ENCODE results near the gene NCK1. TPM values are rescaled to one million over a fixed set of nuclear protein-coding genes. Genes with fewer than 3 reads are reported as not detected.

Gene NCK1
- total RNA-seq, 1 donor from 2014 or later, result 43.7 TPM

- peak overlapping the region; percentile 27 for H3K9ac ChIP-seq (ENCODE audit: low read length)
- no peaks in the 10 kb centered on the region for H4K20me1 ChIP-seq (ENCODE audit: insufficient read depth, low read length)
- Mint-ChIP-seq H3K4me3 (ENCODE audit: unreplicated experiment) (peak overlapping the region; percentile 18), H3K36me3 (ENCODE audit: low read depth, unreplicated experiment) (no peaks in the 10 kb centered on the region), H3K27me3 (ENCODE audit: low read depth, unreplicated experiment) (no peaks in the 10 kb centered on the region), H3K27ac (ENCODE audit: unreplicated experiment) (peak overlapping the region; percentile 90), H3K9me3 (ENCODE audit: unreplicated experiment) (no peaks in the 10 kb centered on the region), H3K4me1 (ENCODE audit: low read depth, unreplicated experiment) (peaks cover 49% of the 10 kb centered on the region)
- peak overlapping the region; percentile 61 for H3K27ac ChIP-seq (ENCODE audit: low read depth, low read length)
- no peak overlapping the region for H2AFZ ChIP-seq (ENCODE audit: low read depth, low read length)
- DNase-seq (ENCODE audit: low read depth), result peak; percentile 93
- no peak for FAIRE-seq
- H3K4me2 ChIP-seq (ENCODE audit: low read length), result peak overlapping the region; percentile 67
- TF ChIP-seq EZH2 (IDR thresholded peaks at IDR 0.05; ENCODE audit: insufficient read depth, low read length) (no peak), CTCF (IDR thresholded peaks at IDR 0.05; ENCODE audit: insufficient read depth, low read depth, low read length) (no peak)
- no peaks in the 10 kb centered on the region for H3K27me3 ChIP-seq (ENCODE audit: insufficient read depth, low read length)
- H3K79me2 ChIP-seq (ENCODE audit: insufficient read depth, low read length), result no peaks in the 10 kb centered on the region
- H3K4me1 ChIP-seq (ENCODE audit: insufficient read depth, low read length), result peaks cover 15% of the 10 kb centered on the region
- H3K9me3 ChIP-seq (ENCODE audit: insufficient read depth, low read depth, low read length), result no peaks in the 10 kb centered on the region
- H3K4me3 ChIP-seq (ENCODE audit: insufficient read depth, low read depth, low read length), result no peak overlapping the region
- no peaks in the 10 kb centered on the region for H3K36me3 ChIP-seq (ENCODE audit: insufficient read depth, low read length)
Observed at GRCh38 chr3:136955813-136956212, 93.8 kb downstream of the NCK1 start.

DNA sequence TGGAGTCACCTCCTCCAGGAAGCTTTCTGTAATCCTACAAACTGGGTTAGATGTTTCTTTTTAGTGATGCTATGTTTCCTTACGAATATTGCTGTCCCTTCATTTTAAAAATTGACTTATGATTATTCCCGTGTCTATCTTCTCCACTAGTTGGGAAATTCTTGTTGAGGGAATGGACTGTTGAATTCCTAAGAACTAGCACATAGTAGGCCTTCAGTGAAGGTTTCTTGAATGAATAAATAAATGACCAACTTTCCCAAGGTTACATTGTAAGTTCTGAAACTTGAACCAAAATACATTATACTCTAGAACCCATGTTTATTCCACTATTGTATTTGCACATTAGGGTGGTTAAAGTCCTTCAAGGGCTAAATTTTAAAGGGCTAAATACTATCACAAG, 95.0 kb downstream of the NCK1 start:
- FAIRE-seq (no peak), DNase-seq (ENCODE audit: low read depth) (no peak)
- Mint-ChIP-seq H3K36me3 (ENCODE audit: low read depth, unreplicated experiment) (no peaks in the 10 kb centered on the region), H3K27ac (ENCODE audit: unreplicated experiment) (peak overlapping the region; percentile 90), H3K4me1 (ENCODE audit: low read depth, unreplicated experiment) (peaks cover 57% of the 10 kb centered on the region), H3K27me3 (ENCODE audit: low read depth, unreplicated experiment) (no peaks in the 10 kb centered on the region), H3K4me3 (ENCODE audit: unreplicated experiment) (no peak overlapping the region), H3K9me3 (ENCODE audit: unreplicated experiment) (no peaks in the 10 kb centered on the region)
- no peak overlapping the region for H3K4me3 ChIP-seq (ENCODE audit: insufficient read depth, low read depth, low read length)
- H3K27ac ChIP-seq (ENCODE audit: low read depth, low read length), result no peak overlapping the region
- TF ChIP-seq CTCF (IDR thresholded peaks at IDR 0.05; ENCODE audit: insufficient read depth, low read depth, low read length), result no peak
- TF ChIP-seq EZH2 (IDR thresholded peaks at IDR 0.05; ENCODE audit: insufficient read depth, low read length), result no peak
- peaks cover 15% of the 10 kb centered on the region for H3K4me1 ChIP-seq (ENCODE audit: insufficient read depth, low read length)
- H3K36me3 ChIP-seq (ENCODE audit: insufficient read depth, low read length), result no peaks in the 10 kb centered on the region
- no peak overlapping the region for H2AFZ ChIP-seq (ENCODE audit: low read depth, low read length)
- no peaks in the 10 kb centered on the region for H4K20me1 ChIP-seq (ENCODE audit: insufficient read depth, low read length)
- H3K9ac ChIP-seq (ENCODE audit: low read length), result no peak overlapping the region
- no peaks in the 10 kb centered on the region for H3K9me3 ChIP-seq (ENCODE audit: insufficient read depth, low read depth, low read length)
- H3K79me2 ChIP-seq (ENCODE audit: insufficient read depth, low read length), result no peaks in the 10 kb centered on the region
- H3K27me3 ChIP-seq (ENCODE audit: insufficient read depth, low read length), result no peaks in the 10 kb centered on the region
- no peak overlapping the region for H3K4me2 ChIP-seq (ENCODE audit: low read length)

DNA sequence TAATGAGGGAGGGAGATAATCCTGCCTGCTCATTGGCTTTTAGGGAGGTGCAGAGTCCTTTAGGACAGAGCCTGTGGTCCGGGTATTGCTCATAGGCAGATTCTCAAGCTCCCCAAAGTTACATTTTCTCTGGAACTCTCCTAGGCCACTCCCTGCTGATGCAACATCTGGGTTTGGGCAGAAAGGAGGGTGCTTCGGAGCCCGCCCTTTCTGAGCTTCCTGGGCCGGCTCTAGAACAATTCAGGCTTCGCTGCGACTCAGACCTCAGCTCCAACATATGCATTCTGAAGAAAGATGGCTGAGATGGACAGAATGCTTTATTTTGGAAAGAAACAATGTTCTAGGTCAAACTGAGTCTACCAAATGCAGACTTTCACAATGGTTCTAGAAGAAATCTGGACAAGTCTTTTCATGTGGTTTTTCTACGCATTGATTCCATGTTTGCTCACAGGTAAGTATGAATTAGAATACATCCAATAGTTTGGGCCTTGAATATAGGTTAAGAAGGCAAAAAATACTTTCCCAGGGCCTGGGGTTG, 95.8 kb downstream of the NCK1 start, which contains the start of gene IL20RB:
Gene IL20RB (plus strand): TSS at position 233 of the 538 bp plus-strand sequence. CDS start 131 bp downstream, at position 364.
- no peaks in the 10 kb centered on the region for H3K27me3 Mint-ChIP-seq (ENCODE audit: low read depth, unreplicated experiment)
- Histone ChIP-seq H3K79me2 (ENCODE audit: insufficient read depth, low read length) (no peaks in the 10 kb centered on the region), H2AFZ (ENCODE audit: low read depth, low read length) (no peak within 1 kb of the TSS), H4K20me1 (ENCODE audit: insufficient read depth, low read length) (no peaks in the 10 kb centered on the region), H3K9ac (ENCODE audit: low read length) (no peak within 1 kb of the TSS), H3K9me3 (ENCODE audit: insufficient read depth, low read depth, low read length) (no peaks in the 10 kb centered on the region), H3K36me3 (ENCODE audit: insufficient read depth, low read length) (no peaks in the 10 kb centered on the region), H3K4me1 (ENCODE audit: insufficient read depth, low read length) (peaks cover 15% of the 10 kb centered on the region), H3K4me2 (ENCODE audit: low read length) (no peak within 1 kb of the TSS), H3K27me3 (ENCODE audit: insufficient read depth, low read length) (no peaks in the 10 kb centered on the region), H3K27ac (ENCODE audit: low read depth, low read length) (no peak within 1 kb of the TSS), H3K4me3 (ENCODE audit: insufficient read depth, low read depth, low read length) (no peak within 1 kb of the TSS)
- no peaks in the 10 kb centered on the region for H3K36me3 Mint-ChIP-seq (ENCODE audit: low read depth, unreplicated experiment)
- TF ChIP-seq EZH2 (IDR thresholded peaks at IDR 0.05; ENCODE audit: insufficient read depth, low read length), result no peak
- TF ChIP-seq CTCF (IDR thresholded peaks at IDR 0.05; ENCODE audit: insufficient read depth, low read depth, low read length), result no peak
- FAIRE-seq (no peak), DNase-seq (ENCODE audit: low read depth) (no peak)
- peak within 1 kb of the TSS; percentile 82 for H3K4me3 Mint-ChIP-seq (ENCODE audit: unreplicated experiment)
- H3K4me1 Mint-ChIP-seq (ENCODE audit: low read depth, unreplicated experiment), result peaks cover 52% of the 10 kb centered on the region
- H3K27ac Mint-ChIP-seq (ENCODE audit: unreplicated experiment), result peak within 1 kb of the TSS; percentile 91
- H3K9me3 Mint-ChIP-seq (ENCODE audit: unreplicated experiment), result no peaks in the 10 kb centered on the region
